WI38 (cell line): ENCODE data around the gene ITGB2.
A peak's percentile ranks its signal among the peaks of the same experiment; 100 is the strongest.

Experiments
- H3K4me3 ChIP-seq: 2 replicates; pipeline ENCODE4 v1.5.1; 2011; ENCODE audit warnings: low read depth, mild to moderate bottlenecking, control low read depth, low read length
- TF ChIP-seq, protein P1 (sequence below): IDR thresholded peaks from 2 replicates; pipeline ENCODE4 v1.5.1; 2012; ENCODE audit warnings: low read depth, mild to moderate bottlenecking, control low read depth, low read length

ITGB2 gene

DNA sequence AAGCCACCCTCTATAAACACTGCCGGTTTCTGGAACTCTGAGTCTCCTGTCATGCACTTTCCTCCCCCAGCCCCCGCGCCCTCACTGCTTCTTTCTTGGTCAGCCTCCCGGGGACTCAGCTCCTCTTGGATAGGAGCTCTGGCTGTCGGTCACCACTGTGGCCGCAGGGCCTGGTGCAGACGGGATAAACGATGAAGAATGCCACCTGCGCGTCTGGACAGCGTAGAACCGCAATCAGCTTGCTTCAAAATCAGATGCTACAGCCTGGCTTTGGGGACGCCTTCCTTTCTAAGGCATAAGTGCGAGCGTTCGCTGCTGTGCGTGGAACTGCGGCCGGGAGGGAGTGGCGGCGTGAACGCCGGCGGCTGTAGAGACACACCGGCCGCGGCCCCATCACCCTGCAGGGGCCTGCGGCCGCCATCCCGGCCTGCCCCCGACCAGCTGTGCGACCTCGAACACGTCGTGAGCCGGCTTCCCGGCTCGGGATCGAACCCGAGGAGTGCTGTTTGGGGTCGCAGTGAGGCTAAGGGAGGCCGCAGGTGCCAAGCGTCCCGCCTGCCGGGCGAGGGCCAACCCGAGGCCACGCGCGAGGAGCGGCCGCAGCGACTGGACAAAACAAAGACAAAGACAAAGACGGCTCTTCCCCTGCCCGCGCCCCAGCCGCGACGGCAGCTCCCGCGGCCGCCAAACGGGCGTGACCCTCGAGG, 47.9 kb downstream of the ITGB2 start:
- TF ChIP-seq, protein P1, sequence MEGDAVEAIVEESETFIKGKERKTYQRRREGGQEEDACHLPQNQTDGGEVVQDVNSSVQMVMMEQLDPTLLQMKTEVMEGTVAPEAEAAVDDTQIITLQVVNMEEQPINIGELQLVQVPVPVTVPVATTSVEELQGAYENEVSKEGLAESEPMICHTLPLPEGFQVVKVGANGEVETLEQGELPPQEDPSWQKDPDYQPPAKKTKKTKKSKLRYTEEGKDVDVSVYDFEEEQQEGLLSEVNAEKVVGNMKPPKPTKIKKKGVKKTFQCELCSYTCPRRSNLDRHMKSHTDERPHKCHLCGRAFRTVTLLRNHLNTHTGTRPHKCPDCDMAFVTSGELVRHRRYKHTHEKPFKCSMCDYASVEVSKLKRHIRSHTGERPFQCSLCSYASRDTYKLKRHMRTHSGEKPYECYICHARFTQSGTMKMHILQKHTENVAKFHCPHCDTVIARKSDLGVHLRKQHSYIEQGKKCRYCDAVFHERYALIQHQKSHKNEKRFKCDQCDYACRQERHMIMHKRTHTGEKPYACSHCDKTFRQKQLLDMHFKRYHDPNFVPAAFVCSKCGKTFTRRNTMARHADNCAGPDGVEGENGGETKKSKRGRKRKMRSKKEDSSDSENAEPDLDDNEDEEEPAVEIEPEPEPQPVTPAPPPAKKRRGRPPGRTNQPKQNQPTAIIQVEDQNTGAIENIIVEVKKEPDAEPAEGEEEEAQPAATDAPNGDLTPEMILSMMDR: no peak

GRCh38 chr21:44872323-44872648, 48.4 kb downstream of the ITGB2 start:
- TF ChIP-seq, protein P1: no peak
- H3K4me3 ChIP-seq: peak overlapping the region; percentile 94

More for the DNA sequence above, 47.9 kb downstream of the ITGB2 start:
- H3K4me3 ChIP-seq: peak overlapping the region; percentile 94

DNA sequence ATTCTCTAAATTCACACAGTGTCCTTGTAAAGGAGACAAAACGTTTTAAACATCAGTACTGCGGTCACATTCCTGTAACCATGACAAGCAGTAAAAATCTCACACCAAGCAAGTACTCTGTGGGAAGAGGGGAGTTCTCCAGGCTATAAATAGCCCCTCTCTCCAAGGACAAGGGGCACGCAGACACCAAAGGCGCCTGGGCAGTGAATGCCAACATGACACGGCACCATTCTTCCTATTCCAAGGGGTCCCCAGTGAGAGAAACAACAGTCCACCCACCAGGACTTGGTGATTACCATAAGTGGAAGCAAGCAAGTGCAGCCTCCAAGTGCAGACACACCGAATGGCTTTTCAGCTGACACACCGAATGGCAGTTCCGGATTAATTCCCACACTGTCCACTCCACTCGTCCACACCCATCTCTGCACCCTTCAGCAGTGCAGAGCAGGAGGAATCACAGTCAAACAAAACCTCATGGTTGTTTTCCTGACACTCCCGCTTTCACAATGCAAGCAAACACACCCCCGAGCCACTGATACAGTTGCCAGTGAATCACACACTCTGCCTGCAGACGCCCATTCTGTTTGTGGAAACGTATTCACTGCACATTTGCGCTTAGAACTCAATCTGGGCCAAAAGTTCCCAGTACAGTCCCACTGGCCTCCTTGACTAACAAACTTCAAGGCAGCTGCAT, 49.0 kb downstream of the ITGB2 start:
- H3K4me3 ChIP-seq: peak overlapping the region; percentile 94
- TF ChIP-seq, protein P1: no peak

DNA sequence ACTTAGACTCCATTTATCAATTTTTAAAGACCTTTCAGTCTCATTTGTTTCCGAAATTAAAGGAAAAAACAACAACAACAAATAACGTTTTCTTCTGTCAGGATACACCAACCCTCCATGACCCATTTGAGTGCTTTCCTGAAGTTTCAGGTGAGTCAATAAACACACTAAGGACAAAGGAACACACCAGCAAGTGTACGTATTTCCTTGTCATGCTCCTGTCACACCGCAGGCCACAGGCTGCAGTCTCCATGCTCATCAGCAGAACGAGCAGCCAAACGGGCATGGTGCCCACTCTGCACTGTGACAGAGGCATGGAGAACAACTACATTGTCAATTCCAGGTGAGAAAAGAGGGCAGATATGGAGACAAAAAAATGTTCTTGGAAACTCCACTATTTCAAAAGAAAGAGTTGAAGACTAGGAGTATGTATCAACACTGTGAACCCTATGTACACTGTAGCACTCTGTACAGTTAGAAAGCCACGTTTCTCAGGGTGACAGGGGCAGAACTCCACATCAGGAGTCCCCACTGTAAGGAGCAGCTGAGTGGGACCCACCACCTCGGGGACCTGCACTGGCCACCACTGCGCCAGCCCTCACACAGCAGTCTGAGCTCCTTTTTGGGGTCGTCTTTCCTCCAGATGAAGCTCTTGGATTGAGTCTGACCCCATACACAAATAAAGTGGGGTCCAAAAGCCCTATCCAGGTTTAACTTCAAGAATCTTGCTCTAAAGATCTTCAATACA, 49.8 kb downstream of the ITGB2 start:
- TF ChIP-seq, protein P1: no peak
- H3K4me3 ChIP-seq: peak overlapping the region; percentile 94

DNA sequence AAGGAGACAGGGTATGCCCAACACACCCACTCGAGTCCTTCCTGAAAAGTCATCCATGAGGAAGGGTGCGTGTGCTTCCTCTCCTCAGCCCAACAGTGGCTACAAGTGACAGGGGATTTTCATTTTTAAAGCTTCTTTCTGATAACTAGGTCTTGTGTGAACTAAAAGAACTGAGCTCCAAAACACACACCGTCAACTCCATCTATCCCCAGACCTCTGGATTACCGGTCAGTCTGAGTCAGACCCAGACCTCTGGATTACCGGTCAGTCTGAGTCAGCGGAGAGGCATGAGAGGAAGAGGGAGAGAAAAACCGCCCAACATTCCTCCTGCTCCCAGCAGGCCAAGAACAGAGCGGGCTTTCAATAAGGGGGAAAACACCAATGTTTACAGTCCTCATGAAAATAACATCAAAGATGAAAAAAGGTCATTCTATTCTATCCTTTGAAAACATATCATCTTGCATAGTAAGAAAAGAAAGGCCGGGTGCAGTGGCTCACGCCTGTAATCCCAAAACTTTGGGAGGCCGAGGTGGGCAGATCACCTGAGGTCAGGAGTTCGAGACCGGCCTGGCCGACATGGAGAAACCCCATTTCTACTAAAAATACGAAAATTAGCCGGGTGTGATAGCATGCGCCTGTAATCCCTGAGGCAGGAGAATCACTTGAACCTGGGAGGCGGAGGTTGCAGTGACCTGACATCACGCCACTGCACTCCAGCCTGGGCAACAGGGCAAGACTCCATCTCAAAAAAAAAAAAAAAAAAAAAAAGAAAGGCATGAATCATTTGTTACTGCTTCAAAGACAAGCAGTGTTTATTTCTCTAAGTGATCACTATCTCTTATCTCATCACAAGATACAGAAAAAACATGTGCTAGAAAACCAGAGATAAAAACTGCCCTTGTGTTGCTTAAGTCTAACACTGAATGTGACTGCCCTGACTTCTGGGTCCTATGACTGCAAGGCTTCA, 50.6 kb downstream of the ITGB2 start:
- TF ChIP-seq, protein P1: no peak
- H3K4me3 ChIP-seq: peak overlapping the region; percentile 94

- no peak overlapping the region for H3K4me3 ChIP-seq
- TF ChIP-seq, protein P1: no peak
Observed at GRCh38 chr21:44868707-44869106, 52.0 kb downstream of the ITGB2 start.
